ENCODE results near the gene KHNYN. TPM values are rescaled to one million over a fixed set of nuclear protein-coding genes. Genes with fewer than 3 reads are reported as not detected.

Gene KHNYN
- total RNA-seq, 1 donor from 2014 or later = 43.8 TPM

DNA sequence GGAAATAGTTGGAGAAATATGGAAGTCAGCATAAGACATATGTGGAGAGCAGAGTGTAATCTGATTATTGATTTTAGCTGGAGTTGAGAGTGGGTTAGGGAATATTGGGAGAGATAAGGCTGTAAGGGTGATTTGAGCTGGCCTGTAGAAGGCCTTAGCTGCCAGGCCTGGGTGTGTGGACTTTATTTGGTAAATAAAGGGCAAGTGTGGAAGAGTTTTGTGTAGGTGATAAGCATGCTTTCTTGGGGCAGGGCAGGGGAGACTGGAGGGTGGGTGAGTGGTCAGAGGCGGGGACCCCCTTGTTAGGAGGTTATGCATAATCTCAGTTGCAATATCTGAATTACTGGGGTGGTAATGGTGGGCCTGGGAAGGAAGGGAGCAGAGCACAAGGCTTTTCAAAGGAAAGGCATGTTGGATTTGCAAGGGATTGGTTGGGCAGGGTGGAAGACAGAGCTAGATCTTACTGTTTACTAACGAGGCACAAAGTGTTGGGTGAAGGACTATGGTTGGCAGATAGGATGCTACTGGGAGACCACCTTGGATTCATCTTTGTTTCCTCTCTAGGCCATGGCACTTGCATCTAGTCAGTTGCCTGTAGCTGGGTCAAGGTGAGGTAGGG lies 5.5 kb downstream of the KHNYN start:
- no peaks in the 10 kb centered on the region for H3K9me3 Mint-ChIP-seq (ENCODE audit: unreplicated experiment)
- peak overlapping the region; percentile 6 for H3K4me3 Mint-ChIP-seq (ENCODE audit: unreplicated experiment)
- peaks cover 31% of the 10 kb centered on the region for H3K4me1 Mint-ChIP-seq (ENCODE audit: unreplicated experiment)
- TF ChIP-seq, protein P1, sequence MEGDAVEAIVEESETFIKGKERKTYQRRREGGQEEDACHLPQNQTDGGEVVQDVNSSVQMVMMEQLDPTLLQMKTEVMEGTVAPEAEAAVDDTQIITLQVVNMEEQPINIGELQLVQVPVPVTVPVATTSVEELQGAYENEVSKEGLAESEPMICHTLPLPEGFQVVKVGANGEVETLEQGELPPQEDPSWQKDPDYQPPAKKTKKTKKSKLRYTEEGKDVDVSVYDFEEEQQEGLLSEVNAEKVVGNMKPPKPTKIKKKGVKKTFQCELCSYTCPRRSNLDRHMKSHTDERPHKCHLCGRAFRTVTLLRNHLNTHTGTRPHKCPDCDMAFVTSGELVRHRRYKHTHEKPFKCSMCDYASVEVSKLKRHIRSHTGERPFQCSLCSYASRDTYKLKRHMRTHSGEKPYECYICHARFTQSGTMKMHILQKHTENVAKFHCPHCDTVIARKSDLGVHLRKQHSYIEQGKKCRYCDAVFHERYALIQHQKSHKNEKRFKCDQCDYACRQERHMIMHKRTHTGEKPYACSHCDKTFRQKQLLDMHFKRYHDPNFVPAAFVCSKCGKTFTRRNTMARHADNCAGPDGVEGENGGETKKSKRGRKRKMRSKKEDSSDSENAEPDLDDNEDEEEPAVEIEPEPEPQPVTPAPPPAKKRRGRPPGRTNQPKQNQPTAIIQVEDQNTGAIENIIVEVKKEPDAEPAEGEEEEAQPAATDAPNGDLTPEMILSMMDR (IDR thresholded peaks at IDR 0.05; ENCODE audit: unreplicated experiment) = no peak
- no peak for DNase-seq (ENCODE audit: low spot score)
- H3K27me3 Mint-ChIP-seq (ENCODE audit: unreplicated experiment) = peaks cover 5% of the 10 kb centered on the region
- H3K36me3 Mint-ChIP-seq (ENCODE audit: low read depth, unreplicated experiment) = peaks cover 38% of the 10 kb centered on the region
- H3K27ac Mint-ChIP-seq (ENCODE audit: unreplicated experiment) = no peak overlapping the region

DNA sequence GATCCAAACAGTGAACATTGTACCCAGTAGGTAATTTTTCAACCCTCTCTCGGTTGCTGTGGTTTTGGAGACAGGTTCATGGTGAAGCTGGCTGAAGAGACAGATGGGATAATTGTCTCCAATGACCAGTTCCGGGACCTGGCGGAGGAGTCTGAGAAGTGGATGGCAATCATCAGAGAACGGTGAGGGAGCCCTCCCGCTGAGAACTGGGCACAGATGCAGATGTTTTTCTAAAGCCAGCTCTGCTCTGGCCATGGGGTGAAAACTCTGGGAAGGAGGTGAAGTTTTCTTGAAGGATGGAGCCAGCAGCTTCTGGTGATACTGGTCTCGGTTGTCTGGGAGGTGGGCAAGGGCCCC lies 6.2 kb downstream of the KHNYN start:
- TF ChIP-seq, protein P1 (IDR thresholded peaks at IDR 0.05; ENCODE audit: unreplicated experiment) = no peak
- Mint-ChIP-seq H3K36me3 (ENCODE audit: low read depth, unreplicated experiment) (peaks cover 38% of the 10 kb centered on the region), H3K9me3 (ENCODE audit: unreplicated experiment) (no peaks in the 10 kb centered on the region), H3K27ac (ENCODE audit: unreplicated experiment) (peak overlapping the region; percentile 42), H3K27me3 (ENCODE audit: unreplicated experiment) (peaks cover 3% of the 10 kb centered on the region), H3K4me3 (ENCODE audit: unreplicated experiment) (no peak overlapping the region), H3K4me1 (ENCODE audit: unreplicated experiment) (peaks cover 31% of the 10 kb centered on the region)
- no peak for DNase-seq (ENCODE audit: low spot score)

DNA sequence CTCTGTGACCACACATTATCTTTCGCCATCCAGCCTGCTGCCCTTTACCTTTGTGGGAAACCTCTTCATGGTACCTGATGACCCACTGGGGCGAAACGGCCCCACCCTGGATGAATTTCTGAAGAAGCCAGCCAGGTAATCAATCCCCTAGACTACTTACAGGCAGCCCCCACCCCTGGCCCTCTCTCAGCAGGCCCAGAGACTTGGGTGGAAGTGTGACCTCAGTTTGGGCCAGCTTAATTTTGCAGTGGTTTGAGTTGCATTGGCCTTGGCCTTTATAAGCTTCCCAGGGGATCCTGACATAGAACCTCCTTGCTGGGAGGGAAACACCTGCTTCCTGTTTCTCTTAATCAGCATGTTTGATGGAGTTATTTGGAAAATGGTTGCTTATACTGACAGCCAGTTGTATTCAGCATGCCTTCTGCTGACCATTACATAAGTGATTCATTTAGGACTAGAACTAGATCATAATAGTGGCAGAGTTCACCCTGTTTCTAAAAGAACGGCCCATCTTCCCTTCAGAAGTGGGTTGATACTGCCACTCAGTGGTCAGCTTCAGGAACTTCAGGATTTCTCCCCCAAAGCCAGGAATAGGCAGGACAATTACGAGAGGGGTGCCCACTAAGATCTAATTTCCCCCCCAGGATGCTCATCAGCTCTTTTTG lies 6.7 kb downstream of the KHNYN start:
- H3K4me3 Mint-ChIP-seq (ENCODE audit: unreplicated experiment) = peak overlapping the region; percentile 31
- TF ChIP-seq, protein P1 (IDR thresholded peaks at IDR 0.05; ENCODE audit: unreplicated experiment) = peak; percentile 74
- H3K27ac Mint-ChIP-seq (ENCODE audit: unreplicated experiment) = peak overlapping the region; percentile 64
- H3K27me3 Mint-ChIP-seq (ENCODE audit: unreplicated experiment) = peaks cover 1% of the 10 kb centered on the region
- no peaks in the 10 kb centered on the region for H3K9me3 Mint-ChIP-seq (ENCODE audit: unreplicated experiment)
- peaks cover 38% of the 10 kb centered on the region for H3K36me3 Mint-ChIP-seq (ENCODE audit: low read depth, unreplicated experiment)
- DNase-seq (ENCODE audit: low spot score) = peak; percentile 52
- peaks cover 29% of the 10 kb centered on the region for H3K4me1 Mint-ChIP-seq (ENCODE audit: unreplicated experiment)

DNA sequence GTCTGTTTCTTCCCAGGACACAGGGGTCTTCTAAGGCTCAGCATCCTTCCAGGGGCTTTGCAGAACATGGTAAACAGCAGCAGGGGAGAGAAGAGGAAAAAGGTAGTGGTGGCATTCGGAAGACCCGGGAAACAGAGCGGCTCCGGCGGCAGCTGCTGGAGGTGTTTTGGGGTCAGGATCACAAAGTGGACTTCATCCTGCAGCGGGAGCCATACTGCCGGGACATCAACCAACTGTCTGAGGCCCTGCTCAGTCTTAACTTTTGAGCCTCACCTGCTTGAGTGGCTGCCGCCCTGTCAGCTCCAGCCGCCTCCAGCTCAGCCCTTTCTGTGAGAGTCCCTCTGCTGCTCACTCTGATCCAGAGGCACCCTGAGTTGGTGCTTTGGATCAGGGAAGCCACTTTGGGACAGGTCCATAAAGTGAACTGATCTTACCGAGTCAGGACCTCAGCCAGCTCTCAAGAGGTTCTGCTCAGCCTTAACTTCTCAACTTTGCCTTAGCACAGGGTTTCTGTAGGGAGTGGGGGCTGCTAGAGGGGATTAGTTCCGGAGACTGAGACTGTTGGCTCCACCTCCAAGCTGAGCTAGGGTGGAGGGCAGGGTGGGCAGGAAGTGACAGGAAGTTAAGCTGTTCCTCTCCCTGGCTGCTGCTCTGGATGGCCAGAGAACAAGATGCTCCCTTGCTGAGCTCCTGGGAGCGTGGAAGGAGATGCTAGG lies 7.4 kb downstream of the KHNYN start:
- Mint-ChIP-seq H3K9me3 (ENCODE audit: unreplicated experiment) (no peaks in the 10 kb centered on the region), H3K27me3 (ENCODE audit: unreplicated experiment) (peaks cover 5% of the 10 kb centered on the region), H3K36me3 (ENCODE audit: low read depth, unreplicated experiment) (peaks cover 34% of the 10 kb centered on the region), H3K4me3 (ENCODE audit: unreplicated experiment) (peak overlapping the region; percentile 62), H3K4me1 (ENCODE audit: unreplicated experiment) (peaks cover 27% of the 10 kb centered on the region), H3K27ac (ENCODE audit: unreplicated experiment) (peak overlapping the region; percentile 64)
- TF ChIP-seq, protein P1 (IDR thresholded peaks at IDR 0.05; ENCODE audit: unreplicated experiment) = no peak
- DNase-seq (ENCODE audit: low spot score) = no peak

DNA sequence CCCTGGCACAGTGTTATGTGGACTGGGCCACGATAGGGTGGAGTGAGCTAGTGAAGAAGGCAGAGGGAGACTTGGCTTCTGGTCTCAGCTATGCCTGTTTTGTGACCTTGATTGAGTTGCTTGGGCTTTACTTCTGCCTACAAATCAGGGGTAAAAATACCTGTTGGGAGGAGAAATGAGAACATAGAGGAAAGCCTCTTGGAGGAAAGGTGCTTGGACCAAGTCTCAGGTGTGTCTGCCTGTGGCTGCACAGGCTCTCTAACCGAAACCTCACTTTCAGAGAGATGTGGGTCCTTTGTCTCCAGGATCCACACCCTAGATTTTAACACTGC lies 7.9 kb downstream of the KHNYN start:
- Mint-ChIP-seq H3K27me3 (ENCODE audit: unreplicated experiment) (peaks cover 9% of the 10 kb centered on the region), H3K9me3 (ENCODE audit: unreplicated experiment) (no peaks in the 10 kb centered on the region), H3K4me3 (ENCODE audit: unreplicated experiment) (peak overlapping the region; percentile 62), H3K36me3 (ENCODE audit: low read depth, unreplicated experiment) (peaks cover 40% of the 10 kb centered on the region), H3K27ac (ENCODE audit: unreplicated experiment) (peak overlapping the region; percentile 30), H3K4me1 (ENCODE audit: unreplicated experiment) (peaks cover 30% of the 10 kb centered on the region)
- no peak for DNase-seq (ENCODE audit: low spot score)
- TF ChIP-seq, protein P1 (IDR thresholded peaks at IDR 0.05; ENCODE audit: unreplicated experiment) = no peak
